ENCODE measurements around the gene PEX13.
A peak's percentile ranks its signal among the peaks of the same experiment; 100 is the strongest.

Gene PEX13

DNA sequence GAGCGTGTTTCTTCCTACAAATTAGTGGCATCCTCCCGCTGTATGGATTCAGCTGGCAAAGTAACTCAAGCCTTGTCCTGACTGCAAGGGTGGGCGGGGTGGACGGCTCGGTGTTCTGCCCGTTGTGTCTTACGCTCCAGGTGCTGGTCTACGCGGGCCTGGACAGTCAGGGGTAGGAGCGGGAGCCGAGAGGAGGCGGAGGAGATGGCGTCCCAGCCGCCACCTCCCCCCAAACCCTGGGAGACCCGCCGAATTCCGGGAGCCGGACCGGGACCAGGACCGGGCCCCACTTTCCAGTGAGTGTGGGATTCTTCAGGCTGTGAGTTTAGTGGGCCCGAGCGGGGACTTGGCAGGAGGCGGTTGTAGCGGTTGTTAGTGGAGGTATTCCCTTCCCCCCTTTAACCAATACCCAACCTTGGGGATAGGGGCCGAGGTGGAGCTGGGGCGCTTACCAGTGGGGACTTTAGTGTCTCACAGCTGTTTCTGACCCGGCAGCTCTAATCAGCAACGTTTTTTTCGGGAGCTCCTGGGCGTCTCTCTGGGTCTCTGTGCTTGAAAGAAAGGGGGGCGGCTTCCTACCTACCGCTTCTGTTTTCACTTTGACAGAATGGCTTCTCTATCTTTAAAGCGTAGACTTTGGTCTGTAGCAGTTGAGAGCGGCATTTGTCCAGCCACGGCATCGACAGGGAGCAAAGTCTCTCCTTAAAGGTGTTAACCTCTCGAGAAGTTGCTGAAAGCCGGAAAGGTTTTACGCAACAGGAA, at the start of gene PEX13, which contains the start of gene PUS10 (continued):
- TF ChIP-seq, protein P1, sequence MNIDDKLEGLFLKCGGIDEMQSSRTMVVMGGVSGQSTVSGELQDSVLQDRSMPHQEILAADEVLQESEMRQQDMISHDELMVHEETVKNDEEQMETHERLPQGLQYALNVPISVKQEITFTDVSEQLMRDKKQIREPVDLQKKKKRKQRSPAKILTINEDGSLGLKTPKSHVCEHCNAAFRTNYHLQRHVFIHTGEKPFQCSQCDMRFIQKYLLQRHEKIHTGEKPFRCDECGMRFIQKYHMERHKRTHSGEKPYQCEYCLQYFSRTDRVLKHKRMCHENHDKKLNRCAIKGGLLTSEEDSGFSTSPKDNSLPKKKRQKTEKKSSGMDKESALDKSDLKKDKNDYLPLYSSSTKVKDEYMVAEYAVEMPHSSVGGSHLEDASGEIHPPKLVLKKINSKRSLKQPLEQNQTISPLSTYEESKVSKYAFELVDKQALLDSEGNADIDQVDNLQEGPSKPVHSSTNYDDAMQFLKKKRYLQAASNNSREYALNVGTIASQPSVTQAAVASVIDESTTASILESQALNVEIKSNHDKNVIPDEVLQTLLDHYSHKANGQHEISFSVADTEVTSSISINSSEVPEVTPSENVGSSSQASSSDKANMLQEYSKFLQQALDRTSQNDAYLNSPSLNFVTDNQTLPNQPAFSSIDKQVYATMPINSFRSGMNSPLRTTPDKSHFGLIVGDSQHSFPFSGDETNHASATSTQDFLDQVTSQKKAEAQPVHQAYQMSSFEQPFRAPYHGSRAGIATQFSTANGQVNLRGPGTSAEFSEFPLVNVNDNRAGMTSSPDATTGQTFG (tag by site-specific recombination; IDR thresholded peaks at IDR 0.05; ENCODE audit: borderline replicate concordance), result no peak
- TF ChIP-seq ZNF433 (tag by site-specific recombination; IDR thresholded peaks at IDR 0.05; ENCODE audit: low read depth), result no peak
- no peak for TF ChIP-seq ZNF449 (tag by site-specific recombination; IDR thresholded peaks at IDR 0.05)
- TF ChIP-seq ZNF354C (tag by site-specific recombination; IDR thresholded peaks at IDR 0.05; ENCODE audit: borderline replicate concordance, low read depth), result no peak
- no peak for TF ChIP-seq ZNF768 (tag by site-specific recombination; IDR thresholded peaks at IDR 0.05)
- no peak for TF ChIP-seq YY2 (tag by site-specific recombination; IDR thresholded peaks at IDR 0.05)
- TF ChIP-seq ZNF529 (tag by site-specific recombination; IDR thresholded peaks at IDR 0.05; ENCODE audit: insufficient replicate concordance), result no peak
- TF ChIP-seq ZNF585B (tag by site-specific recombination; IDR thresholded peaks at IDR 0.05), result no peak
- TF ChIP-seq ZNF140 (tag by site-specific recombination; IDR thresholded peaks at IDR 0.05), result no peak
- TF ChIP-seq TSHZ1 (tag by site-specific recombination; IDR thresholded peaks at IDR 0.05; ENCODE audit: borderline replicate concordance), result no peak
- no peak for TF ChIP-seq ZNF639 (tag by site-specific recombination; IDR thresholded peaks at IDR 0.05)
- TF ChIP-seq FEZF1 (tag by site-specific recombination; IDR thresholded peaks at IDR 0.05), result no peak
- no peak; the same call in 1 of the 2 replicates for TF ChIP-seq ZEB2 (tag by site-specific recombination; IDR thresholded peaks at IDR 0.05)
- TF ChIP-seq ZNF48 (tag by site-specific recombination; IDR thresholded peaks at IDR 0.05), result no peak
- TF ChIP-seq, protein P2, sequence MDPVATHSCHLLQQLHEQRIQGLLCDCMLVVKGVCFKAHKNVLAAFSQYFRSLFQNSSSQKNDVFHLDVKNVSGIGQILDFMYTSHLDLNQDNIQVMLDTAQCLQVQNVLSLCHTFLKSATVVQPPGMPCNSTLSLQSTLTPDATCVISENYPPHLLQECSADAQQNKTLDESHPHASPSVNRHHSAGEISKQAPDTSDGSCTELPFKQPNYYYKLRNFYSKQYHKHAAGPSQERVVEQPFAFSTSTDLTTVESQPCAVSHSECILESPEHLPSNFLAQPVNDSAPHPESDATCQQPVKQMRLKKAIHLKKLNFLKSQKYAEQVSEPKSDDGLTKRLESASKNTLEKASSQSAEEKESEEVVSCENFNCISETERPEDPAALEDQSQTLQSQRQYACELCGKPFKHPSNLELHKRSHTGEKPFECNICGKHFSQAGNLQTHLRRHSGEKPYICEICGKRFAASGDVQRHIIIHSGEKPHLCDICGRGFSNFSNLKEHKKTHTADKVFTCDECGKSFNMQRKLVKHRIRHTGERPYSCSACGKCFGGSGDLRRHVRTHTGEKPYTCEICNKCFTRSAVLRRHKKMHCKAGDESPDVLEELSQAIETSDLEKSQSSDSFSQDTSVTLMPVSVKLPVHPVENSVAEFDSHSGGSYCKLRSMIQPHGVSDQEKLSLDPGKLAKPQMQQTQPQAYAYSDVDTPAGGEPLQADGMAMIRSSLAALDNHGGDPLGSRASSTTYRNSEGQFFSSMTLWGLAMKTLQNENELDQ (tag by site-specific recombination; IDR thresholded peaks at IDR 0.05; ENCODE audit: low read depth), result no peak
- TF ChIP-seq, protein P3, sequence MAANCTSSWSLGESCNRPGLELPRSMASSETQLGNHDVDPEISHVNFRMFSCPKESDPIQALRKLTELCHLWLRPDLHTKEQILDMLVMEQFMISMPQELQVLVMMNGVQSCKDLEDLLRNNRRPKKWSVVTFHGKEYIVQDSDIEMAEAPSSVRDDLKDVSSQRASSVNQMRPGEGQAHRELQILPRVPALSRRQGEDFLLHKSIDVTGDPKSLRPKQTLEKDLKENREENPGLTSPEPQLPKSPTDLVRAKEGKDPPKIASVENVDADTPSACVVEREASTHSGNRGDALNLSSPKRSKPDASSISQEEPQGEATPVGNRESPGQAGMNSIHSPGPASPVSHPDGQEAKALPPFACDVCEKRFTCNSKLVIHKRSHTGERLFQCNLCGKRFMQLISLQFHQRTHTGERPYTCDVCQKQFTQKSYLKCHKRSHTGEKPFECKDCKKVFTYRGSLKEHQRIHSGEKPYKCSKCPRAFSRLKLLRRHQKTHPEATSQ (tag by site-specific recombination; IDR thresholded peaks at IDR 0.05), result no peak
- no peak for TF ChIP-seq ZNF24 (tag by site-specific recombination; IDR thresholded peaks at IDR 0.05)
- TF ChIP-seq ZNF677 (tag by site-specific recombination; IDR thresholded peaks at IDR 0.05), result no peak
- no peak for TF ChIP-seq ZFP41 (tag by site-specific recombination; IDR thresholded peaks at IDR 0.05; ENCODE audit: borderline replicate concordance)
- TF ChIP-seq GLIS2 (tag by site-specific recombination; IDR thresholded peaks at IDR 0.05), result peak; percentile 68; the same call in 1 of the 2 replicates
- TF ChIP-seq ZBTB20 (tag by site-specific recombination; IDR thresholded peaks at IDR 0.05), result peak; percentile 26
- no peak for TF ChIP-seq ZNF558 (tag by site-specific recombination; IDR thresholded peaks at IDR 0.05)
- TF ChIP-seq ZNF830 (tag by site-specific recombination; IDR thresholded peaks at IDR 0.05; ENCODE audit: low read depth), result no peak
- TF ChIP-seq ZNF560 (tag by site-specific recombination; IDR thresholded peaks at IDR 0.05; ENCODE audit: borderline replicate concordance), result no peak
- TF ChIP-seq AEBP2 (tag by site-specific recombination; IDR thresholded peaks at IDR 0.05; ENCODE audit: borderline replicate concordance), result no peak
